Measurements from ENCODE around the gene PNPLA8. TPM values are rescaled to one million over a fixed set of nuclear protein-coding genes. Genes with fewer than 3 reads are reported as not detected.

PNPLA8 gene
- polyA plus RNA-seq, 3 donors: 10.2 to 80.0 (median 55.5) TPM

- H3K27ac ChIP-seq (ENCODE audit: low read depth in 1 of 2, low read length in 2 of 2): no peak overlapping the region
- H3K36me3 ChIP-seq (replicated peaks in 1 of 2; ENCODE audit: control insufficient read depth in 1 of 2, insufficient read depth in 2 of 2, low read length in 2 of 2): peaks cover 69 to 90% of the 10 kb centered on the region in 2 donors
- H3K4me3 ChIP-seq (replicated peaks in 1 of 3; ENCODE audit: low read depth in 2 of 3, low read length in 3 of 3): no peak overlapping the region
- Mint-ChIP-seq H3K4me3 (no peak overlapping the region), H3K27ac (no peak overlapping the region), H3K9me3 (no peaks in the 10 kb centered on the region), H3K27me3 (ENCODE audit: low read depth in 3 of 3) (no peaks in the 10 kb centered on the region), H3K36me3 (peaks cover 38 to 63% of the 10 kb centered on the region in 2 donors), H3K4me1 (no peaks in the 10 kb centered on the region)
- H3K4me2 ChIP-seq (replicated peaks; ENCODE audit: extremely low read depth, low read length, poor library complexity, severe bottlenecking): no peak overlapping the region
- no peak overlapping the region for H2AFZ ChIP-seq (ENCODE audit: insufficient read depth, low read depth, low read length, poor library complexity, severe bottlenecking)
- no peaks in the 10 kb centered on the region for H3K9me3 ChIP-seq (replicated peaks in 1 of 2; ENCODE audit: control insufficient read depth in 1 of 2, insufficient read depth in 1 of 2, low read length in 2 of 2)
- TF ChIP-seq CTCF (IDR thresholded peaks at IDR 0.05): no peak
- no peak overlapping the region for H3K9ac ChIP-seq (ENCODE audit: insufficient read depth, low read length, poor library complexity, severe bottlenecking)
- H4K20me1 ChIP-seq (ENCODE audit: insufficient read depth, low read length): no peaks in the 10 kb centered on the region
- intact Hi-C loops (cut with micrococcal nuclease): no loop called here
- no peaks in the 10 kb centered on the region for H3K27me3 ChIP-seq (ENCODE audit: control insufficient read depth in 2 of 2, insufficient read depth in 2 of 2, low read length in 2 of 2)
- no peak for DNase-seq
- no peaks in the 10 kb centered on the region for H3K79me2 ChIP-seq (ENCODE audit: insufficient read depth, low read length)
- H3K4me1 ChIP-seq (ENCODE audit: control insufficient read depth in 1 of 2, insufficient read depth in 2 of 2, low read length in 2 of 2): no peaks in the 10 kb centered on the region
These were observed 38.3 kb downstream of the PNPLA8 start for GRCh38 chr7:108487646-108488045.

- no peaks in the 10 kb centered on the region for H3K27me3 Mint-ChIP-seq (ENCODE audit: low read depth in 3 of 3)
- H3K36me3 Mint-ChIP-seq: peaks cover 42 to 66% of the 10 kb centered on the region in 2 donors
- no peak for DNase-seq
- H3K36me3 ChIP-seq (replicated peaks in 1 of 2; ENCODE audit: control insufficient read depth in 1 of 2, insufficient read depth in 2 of 2, low read length in 2 of 2): peaks cover 66 to 91% of the 10 kb centered on the region in 2 donors
- H3K4me2 ChIP-seq (replicated peaks; ENCODE audit: extremely low read depth, low read length, poor library complexity, severe bottlenecking): no peak overlapping the region
- no peak overlapping the region for H3K27ac ChIP-seq (ENCODE audit: low read depth in 1 of 2, low read length in 2 of 2)
- no peak overlapping the region for H3K4me3 ChIP-seq (replicated peaks in 1 of 3; ENCODE audit: low read depth in 2 of 3, low read length in 3 of 3)
- no peaks in the 10 kb centered on the region for H3K4me1 Mint-ChIP-seq
- no peaks in the 10 kb centered on the region for H3K9me3 ChIP-seq (replicated peaks in 1 of 2; ENCODE audit: control insufficient read depth in 1 of 2, insufficient read depth in 1 of 2, low read length in 2 of 2)
- H3K4me3 Mint-ChIP-seq: no peak overlapping the region
- TF ChIP-seq CTCF (IDR thresholded peaks at IDR 0.05): no peak
- no peak overlapping the region for H2AFZ ChIP-seq (ENCODE audit: insufficient read depth, low read depth, low read length, poor library complexity, severe bottlenecking)
- H3K9ac ChIP-seq (ENCODE audit: insufficient read depth, low read length, poor library complexity, severe bottlenecking): no peak overlapping the region
- no peaks in the 10 kb centered on the region for H3K27me3 ChIP-seq (ENCODE audit: control insufficient read depth in 2 of 2, insufficient read depth in 2 of 2, low read length in 2 of 2)
- intact Hi-C loops (cut with micrococcal nuclease): no loop called here
- no peaks in the 10 kb centered on the region for H3K79me2 ChIP-seq (ENCODE audit: insufficient read depth, low read length)
- WGBS (ENCODE audit: insufficient coverage): no CpG with 5 or more reads among the region's 5 CpGs
- H4K20me1 ChIP-seq (ENCODE audit: insufficient read depth, low read length): no peaks in the 10 kb centered on the region
- no peaks in the 10 kb centered on the region for H3K9me3 Mint-ChIP-seq
- H3K4me1 ChIP-seq (ENCODE audit: control insufficient read depth in 1 of 2, insufficient read depth in 2 of 2, low read length in 2 of 2): no peaks in the 10 kb centered on the region
- H3K27ac Mint-ChIP-seq: no peak overlapping the region
These were observed 39.5 kb downstream of the PNPLA8 start for GRCh38 chr7:108486291-108486966.
